Medulla oblongata (tissue), 1 donor: ENCODE data around the gene RBM38.
A peak's percentile ranks its signal among the peaks of the same experiment; 100 is the strongest.

ENCODE experiments used
- DNase-seq: peaks from one replicate; pipeline ENCODE4 v3.0.0-alpha.2; 2015; ENCODE audit errors: extremely low spot score

The RBM38 gene

DNA sequence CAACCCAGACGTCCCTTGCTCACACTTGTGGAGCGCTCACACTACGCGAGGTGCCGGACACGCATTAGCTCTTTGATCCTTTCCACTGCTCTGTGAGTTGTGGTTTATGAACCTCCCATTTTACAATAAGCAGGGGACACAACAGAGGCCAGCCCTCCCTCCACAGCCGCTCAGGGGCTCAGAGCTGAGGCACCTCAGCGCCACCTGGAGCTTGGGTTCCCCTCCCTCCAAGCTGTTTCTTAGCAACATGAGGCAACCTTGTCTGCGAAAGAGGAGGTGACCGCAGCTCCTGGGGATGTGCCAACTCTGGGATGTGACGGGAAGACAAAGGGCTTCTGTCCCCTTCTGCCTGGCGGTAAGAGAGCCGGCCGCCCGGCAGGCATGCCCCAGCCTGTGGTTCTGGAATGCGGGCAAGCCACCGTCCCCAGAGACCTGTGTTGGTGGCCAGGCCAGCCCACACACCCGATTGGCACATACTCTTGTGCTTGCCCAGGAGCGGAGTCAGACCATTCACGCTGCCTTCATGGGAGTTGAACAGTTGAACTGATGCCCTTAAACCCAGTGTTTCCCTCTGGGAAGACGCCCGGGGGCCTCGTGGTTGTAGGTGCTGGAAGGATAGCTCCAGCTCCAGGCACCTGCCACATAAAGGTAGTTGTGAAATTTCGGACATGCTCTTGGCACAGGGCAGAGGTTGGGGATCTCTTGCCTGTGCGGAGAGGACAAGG lies 44.5 kb downstream of the RBM38 start:
- DNase-seq: peak; percentile 86

DNA sequence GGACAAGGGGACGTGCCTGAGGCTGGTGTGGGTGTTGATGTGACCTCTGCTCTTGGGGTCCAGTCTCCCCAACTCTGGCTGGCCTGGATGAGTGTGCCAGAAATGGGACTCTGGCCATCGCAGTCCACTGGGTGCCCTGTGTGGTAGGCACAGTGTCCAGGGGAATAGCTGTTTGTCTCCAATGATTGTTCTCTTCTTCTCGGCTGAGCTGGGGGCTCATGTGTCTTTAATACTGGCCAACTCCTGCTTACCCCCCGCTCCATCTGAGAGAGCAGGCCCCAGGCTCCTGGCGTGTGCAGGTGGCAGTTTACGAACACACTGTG lies 45.0 kb downstream of the RBM38 start:
- no peak for DNase-seq

DNA sequence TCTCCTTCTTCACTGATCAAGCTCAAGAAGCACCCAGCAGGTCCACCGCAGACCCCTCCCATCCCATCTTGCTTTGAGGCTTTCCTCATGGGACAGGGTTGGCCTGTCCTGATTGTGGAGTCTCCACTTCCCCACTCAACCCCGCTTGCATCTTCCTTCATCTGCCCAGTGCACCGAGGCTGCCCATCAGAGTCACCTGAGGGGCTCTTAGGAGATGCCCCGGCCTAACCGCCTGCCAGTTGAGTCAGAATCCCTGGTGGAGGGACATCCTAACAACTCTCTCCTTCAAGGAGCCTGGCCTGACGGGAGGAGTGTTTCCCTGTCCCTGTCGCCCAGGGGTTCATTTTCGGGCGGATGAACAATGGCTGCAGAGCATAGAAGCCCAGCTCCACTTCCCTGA lies 46.1 kb downstream of the RBM38 start:
- no peak for DNase-seq

DNA sequence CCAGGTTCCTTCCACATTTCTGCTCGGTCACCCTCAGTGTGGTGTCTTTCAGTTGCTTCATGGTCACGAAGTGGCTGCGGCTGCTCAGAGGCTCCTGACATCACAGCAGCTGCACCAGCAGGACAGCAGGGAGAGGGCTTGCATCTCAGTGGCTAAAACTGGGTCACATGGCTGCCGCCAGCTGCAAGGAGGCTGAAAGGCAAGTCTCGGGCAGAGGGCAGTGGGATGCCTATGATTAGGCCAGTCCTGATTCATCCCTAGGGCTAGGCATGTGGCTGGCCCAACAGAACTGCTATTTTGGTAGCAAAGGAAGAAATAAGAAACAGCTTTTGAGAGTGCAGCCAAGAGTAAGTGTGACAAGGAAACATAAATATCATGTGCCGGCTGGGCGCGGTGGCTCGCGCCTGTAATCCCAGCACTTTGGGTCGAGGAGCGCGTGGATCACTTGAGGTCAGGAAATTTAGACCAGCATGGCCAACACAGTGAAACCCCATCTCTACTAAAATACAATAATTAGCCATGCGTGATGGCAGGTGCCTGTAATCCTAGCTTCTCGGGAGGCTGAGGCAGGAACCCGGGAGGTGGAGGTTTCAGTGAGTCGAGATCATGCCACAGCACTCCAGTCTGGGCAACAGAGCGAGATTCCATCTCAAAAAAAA lies 46.6 kb downstream of the RBM38 start:
- no peak for DNase-seq

DNA sequence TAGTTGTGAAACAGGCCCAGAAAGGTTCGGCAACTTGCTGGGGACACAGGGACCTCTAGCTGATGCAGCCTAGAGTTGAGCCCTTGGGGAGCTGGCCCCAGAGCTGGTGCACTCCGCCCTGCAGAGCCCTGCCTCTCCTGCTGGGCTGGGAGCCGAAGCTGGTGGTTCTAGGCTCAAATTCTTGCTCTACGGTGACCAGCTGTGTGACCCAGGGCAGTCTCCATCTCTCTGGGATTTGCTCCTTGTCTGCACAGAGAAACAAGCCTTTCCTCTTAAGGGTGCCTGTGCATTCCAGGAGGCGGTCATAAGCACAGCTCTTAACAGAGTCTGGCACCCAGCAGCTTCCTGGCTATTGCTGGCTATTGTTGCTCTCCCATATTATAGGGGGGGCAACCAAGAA lies 47.4 kb downstream of the RBM38 start:
- no peak for DNase-seq

DNA sequence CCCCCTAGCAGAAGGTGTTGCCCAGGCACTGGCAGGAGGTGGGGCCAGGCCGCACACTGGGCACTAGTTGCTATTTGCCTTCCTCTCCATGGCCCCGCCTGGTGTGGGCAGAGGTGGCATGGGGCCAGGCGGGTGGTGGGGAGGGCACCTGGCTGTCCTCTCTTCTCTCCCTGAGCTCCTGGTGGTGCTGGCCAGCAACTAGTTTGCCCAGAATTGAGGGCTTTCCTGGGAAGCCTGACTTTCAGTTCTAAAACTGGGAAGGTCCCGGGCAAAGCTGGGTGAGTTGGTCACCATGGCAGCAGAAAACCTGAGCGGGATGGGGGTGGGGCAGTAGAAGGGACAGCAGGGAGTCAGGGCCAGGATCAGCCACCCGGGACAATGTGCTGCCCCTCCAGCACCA lies 48.2 kb downstream of the RBM38 start:
- DNase-seq: peak; percentile 70

DNA sequence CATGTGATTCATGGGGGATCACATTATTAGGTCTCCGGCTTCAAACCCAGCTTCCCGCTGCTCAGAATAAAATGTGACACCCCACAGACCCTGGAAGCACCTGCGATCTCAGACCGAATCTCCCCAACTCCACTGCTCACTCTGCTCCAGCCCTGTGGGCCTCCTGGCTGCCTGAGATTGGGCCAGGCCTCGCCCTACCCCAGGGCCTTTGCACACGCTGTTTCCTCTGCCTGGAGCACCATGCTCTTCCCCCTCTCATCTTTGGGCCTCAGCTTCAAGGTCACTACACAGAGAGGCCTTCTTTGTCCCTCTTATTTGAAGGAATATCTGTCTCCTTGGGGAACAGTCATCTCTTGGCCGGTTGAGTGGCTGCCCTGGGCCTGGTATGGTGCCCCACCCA lies 48.8 kb downstream of the RBM38 start:
- DNase-seq: no peak

DNA sequence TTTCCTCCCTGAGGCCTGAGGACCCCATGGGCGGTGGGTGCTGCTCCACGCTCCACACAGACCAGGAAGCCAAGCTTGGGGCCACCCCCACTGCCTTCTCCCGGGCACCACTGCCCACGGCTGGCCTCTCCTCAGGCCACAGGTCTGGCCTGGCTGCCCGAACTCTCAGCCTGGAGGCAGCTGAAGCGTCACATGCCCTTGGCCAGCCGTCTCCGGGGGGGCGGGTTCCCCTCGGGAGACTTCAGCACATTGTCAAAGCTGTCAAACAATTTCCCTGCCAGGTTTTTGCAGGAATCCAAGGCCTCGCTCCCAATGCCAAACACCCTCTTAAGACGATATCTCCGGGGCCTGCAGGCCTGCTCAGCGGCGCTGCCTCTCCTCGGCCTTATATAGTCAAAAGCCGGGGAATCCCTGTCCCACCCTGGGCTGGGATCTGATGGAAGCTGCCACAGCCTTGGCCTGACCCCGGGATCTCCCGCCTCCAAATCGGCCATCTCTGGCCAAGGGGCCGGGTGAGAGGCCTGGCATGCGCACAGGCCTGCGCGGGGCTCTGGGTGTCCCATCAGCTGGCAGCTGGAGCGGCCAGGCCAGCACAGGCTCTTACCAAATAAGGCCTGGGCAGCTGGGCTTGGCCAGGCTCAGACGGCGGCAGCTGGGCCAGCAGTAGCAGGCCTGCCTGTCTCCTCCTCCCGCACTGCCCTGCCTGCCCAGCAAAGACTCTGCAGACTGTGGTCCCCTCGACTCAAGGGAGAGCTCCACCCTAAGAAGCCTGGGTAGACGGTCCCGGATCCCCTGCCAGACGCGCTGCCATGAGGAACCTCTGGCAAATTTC lies 49.7 kb downstream of the RBM38 start:
- peak; percentile 92 for DNase-seq

DNA sequence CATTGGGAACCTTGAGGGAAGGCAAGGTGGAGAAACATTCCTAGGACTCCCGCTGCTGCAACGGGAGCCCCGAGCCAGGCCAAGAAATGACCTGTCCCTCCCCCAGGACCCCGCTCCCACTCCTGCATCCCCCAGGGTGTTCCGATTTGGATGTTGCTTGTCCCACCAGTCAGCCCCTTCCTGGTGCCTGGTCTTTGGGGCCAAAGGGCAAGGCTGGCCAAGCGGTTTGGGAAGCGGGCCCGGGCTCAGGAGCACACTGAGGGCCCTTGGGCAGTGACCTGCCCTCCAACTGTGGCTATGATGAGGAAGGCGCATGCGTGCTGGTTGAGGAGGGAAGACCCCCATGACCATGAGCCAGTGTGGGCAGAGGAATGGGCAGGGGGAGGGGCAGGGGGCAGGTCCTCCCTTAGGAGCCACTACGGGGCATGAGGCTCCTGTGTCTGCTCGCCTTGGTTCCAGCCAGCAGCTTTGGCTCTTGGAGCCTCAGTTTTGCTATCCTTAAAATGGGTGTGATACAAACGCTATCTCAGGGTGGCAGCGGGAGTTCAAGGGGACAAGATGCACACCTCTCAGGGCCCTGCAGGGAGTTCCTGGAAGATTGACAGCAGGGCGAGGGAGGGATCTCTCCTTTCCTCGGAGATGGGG lies 50.4 kb downstream of the RBM38 start:
- no peak for DNase-seq

DNA sequence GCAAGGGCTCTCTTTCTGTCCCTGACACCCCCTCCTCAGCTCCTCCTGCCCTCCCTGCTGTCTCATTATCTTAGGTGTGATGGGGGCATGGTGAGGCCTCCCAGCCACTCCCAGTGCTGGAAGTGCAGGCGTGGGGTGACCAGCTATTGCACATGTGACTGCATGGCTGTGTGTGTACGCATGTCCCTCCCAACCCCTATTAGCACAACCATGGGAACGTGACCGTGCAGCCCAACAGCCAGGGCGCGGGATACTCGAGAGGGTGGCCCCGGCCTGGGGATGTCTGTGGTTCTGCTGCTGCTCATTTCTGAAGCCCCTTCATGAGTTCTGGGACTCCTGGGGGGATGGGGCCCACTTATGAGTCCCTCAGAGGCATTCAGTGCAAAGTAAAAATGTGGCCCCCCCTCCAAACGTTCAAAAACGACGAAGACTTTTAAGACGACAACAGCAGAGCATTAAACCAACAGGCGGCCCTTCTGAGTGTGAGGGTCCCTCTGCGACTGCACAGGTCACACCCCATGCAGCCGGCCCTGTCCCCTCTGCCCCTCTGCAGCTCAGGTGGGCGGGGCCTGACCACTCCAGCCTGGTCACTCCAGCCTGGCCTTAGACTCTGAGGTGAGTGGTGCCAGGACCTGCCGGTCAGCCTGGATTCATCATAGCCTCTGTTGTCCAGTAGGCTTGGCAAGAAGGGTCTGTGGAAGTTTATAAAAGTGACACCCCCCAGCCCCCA lies 51.1 kb downstream of the RBM38 start:
- no peak for DNase-seq

DNA sequence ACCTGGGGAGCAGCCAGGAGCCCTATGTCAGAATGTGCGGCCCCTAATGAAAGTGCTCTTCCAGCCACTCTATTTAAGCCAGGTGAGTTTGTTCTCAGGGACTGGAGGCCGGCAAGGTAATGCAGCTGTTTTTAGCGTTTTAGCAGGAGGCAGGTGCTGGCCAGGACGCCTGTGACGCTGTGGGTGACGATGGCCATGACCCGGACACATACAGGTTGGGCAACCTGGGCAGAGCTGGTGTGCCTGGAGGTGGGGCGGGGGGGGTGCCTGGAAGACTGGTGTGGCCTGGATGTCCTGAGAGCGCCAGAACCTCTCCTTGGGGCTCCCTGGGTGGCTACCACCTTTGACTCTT lies 51.7 kb downstream of the RBM38 start:
- DNase-seq: no peak

DNA sequence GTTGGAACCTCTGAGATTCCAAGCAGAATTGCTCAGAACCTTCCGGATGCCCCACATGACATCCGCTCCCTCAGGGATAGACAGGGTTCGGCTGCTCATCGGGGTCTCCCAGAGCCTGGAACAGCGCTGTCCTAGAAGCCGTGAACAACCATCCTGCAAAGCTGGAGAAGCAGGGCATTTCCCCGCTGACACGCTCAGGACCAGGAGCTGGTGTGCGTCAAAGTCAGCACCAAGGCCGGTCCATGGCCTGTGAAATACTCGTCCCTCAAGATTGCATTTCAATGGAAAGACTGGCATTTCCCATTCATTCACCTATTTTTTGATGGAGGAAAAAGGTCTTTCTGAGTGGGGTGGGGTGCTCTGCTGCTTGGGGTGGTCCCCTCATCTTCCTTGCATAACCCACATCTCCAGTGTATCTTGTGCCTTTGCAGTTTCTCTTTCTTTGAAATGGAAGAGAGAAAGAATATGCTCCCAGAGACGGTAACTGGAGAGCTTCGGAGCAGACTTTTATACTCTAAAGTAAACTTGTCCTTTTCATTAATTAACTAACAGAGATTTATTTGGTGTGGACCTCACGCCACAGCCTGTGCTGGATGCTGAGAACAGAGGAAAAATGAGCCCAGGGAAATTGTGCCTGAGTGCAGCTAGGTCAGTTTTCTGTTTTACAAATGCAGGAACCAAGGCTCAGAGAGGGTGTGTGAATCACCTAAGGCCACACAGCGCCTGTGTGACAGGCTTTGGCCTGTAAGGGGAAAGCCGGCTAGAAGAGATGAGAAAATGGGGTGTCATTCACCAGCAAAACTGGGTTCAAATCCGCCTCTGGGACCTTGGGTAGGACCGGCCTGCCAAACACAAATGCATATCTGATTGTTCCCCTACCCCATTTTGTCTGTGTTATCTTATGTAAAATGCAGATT lies 52.4 kb downstream of the RBM38 start:
- no peak for DNase-seq

DNA sequence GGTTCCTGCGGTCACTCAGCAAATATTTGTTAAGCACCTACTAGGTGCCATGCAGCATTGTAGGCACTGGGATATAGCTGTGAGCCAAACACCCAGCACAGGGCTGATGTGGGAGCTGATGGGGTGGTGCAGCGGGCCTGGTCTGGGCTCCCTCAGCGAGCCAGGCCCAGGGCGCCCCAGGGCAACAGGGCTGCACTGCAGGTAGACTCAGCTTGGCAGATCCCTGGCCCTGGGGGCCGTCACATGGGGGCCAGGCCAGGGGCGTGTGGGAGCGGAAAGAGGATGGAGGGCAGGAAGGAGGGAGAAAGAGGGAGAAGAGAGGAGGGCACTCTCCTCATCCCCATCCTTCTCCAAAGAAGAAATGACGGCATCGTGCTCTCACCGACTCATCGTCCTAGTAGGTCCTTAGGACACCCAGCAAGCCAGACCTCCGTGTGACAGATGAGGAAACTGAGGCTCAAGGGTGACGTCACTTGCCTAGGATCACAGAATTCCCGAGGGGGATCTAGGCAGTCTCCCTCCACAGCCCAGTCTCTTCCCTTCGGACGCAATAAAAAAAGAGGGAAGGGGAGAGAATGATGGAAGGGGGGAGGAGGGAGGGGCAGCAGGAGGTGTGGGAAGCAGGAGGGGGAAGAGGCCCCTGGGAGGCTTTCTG lies 53.3 kb downstream of the RBM38 start:
- DNase-seq: no peak

DNA sequence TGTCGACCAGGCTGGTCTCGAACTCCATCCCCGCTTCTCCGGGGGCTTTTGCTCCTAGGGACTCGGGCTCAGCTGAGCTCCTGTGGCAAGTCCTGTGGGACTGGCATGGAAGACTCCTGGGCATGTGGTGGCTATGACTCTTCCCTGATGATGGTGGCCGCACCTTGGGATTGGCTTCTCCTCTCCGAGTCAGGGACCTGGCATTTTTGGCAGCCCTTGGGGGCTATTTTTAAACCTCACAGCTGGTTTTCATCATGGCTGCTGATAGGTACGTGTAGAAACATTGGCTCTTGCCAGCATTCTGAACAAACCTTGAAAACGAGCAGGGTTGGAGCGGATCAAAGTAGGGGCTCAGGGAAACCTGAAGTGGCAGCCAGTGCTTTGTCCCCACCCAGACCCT lies 54.1 kb downstream of the RBM38 start:
- DNase-seq: no peak

DNA sequence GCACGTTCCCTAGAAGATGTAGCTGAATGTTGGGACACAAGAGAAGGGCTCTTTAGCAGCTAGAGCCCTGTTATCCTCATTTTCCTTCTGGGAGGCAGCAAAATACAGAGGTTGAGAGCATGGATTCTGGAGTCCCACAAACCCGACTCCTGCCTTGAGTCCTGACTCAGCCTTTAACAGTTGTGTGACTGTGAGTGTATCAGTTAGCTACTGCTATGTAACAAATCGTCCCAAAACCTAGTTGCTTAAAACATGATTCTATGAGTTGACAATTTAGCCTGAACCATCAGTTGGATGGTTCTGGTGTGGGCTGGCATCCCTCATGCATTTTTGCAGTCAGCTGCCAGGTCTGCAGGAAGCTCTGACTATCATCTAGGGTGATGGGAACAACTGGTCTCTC lies 54.6 kb downstream of the RBM38 start:
- DNase-seq: no peak

DNA sequence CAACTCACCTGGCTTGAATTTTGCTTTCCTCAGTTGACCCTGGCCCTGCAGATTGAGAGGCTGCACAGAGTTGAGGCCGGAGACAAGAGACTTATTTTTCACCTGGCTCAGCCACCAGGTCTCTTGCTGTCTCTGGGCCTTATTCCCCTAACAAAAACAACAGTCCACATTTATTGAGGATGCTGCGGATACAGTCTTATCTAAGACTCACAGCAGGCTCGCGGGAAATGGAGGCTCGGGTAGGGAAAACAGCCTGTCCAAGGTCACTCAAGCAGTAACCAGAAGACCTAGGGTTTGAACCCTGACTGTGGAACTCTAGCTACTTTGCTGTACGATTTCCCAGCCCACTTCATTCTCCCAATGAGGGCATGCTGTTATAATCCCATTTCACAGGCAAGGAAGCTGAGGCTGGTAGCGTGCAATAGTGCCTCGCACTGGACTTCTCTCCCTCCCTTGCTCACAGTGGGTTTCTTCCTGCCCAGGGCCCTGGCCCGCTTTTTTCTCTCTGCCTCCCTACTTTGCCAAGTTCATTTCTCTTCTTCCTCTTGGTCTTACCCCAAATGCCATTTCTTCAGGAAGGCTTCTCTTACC lies 57.7 kb downstream of the RBM38 start:
- DNase-seq: no peak

DNA sequence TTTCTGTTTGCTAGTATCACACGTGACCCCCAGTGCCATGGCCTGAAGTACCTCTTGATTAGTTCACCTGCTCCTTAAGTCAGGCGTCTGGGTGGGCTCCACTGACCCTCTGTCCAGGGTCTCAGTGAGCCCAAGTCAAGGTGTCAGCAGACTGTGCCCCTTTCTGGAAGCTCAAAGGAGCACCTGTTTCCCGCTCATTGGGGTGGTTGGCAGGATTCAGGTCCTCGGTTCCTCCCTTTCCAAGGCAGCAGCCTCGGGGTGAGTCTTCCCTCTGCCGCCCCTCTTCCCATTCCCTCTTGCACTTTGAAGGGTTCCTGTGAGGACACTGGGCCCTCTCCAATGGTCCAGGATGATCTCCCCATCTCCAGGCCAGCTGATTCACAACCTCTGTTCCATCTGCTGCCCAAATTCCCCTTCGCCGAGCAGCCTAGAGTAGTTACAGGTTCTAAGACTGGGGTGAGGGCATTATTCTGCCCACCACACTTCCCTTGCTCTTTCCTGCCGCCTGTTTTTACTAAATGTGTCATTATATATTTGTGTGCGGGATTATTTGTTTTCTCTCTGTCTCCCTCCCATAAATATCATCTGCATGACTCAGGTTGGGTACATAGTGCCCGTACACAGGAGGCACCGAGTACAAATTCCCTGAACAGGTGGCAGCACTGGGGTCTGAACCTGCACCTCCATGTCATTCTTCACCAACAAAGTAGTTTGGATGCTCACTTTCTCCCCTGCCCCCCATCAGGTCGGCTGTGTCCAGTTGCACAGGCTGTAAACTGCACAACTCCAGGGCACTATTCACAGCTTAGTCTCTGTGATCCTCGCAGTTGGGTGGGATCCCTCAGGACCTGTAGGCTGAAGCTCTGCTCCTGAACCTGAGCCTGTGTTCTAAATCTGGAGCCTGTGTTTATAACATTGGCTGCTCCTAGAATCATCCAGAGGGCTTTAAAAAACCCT lies 58.5 kb downstream of the RBM38 start:
- DNase-seq: no peak

DNA sequence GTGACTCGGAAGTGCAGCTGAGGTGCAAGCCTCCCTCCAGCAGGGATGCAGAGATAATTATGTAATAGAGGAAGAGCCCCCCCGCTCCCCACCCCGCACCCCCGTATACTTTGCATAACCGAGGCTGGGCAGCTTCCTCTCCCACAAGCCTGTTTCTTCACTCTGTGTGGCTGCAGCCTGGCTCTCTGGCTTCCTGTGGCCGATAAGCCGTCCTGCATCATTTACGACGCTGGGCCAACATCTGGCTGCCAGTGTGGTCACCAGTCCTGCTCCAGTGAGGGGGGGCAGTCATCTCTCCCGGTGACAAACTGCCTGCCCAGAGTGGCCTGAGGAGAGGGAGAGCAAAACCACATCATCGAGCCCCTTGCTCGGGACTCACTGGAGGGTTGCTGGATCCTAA lies 59.2 kb downstream of the RBM38 start:
- peak; percentile 57 for DNase-seq

DNA sequence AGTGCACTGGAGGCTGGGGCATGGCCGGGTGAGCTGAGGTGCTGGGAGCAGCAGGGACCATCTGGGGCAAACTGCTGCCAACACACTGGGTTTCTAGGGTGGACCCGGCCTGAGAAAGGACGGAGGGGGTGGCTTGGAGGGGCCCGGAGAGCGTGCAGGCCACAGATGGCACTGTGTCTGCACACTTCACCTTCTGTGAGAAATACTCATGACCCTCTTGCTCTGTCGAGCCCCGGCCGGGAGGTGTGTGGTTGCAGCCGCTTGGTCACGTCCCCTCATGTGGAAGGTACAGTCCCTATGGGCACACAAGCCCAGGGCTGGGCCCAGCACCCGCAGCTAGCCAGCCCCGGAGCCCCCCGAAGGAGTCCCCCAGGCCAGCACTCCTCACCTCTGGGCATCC lies 59.7 kb downstream of the RBM38 start:
- DNase-seq: no peak
